Prostate gland (tissue), 2 donors: ENCODE results near the gene HCN1. TPM values are rescaled to one million over a fixed set of nuclear protein-coding genes. Genes with fewer than 3 reads are reported as not detected.

Experiments
- DNase-seq: peaks from one replicate; pipeline ENCODE4 v3.0.0-alpha.2; 2019; ENCODE audit warnings: low spot score
- H3K27ac ChIP-seq, 2 donors: fragments of 200-600 bp; sonication (generic); 2 replicates each; pipeline ENCODE4 v1.5.1; 2017 to 2019
- H3K27me3 ChIP-seq: fragments of 200-600 bp; sonication (generic); replicated peaks from 2 replicates; pipeline ENCODE4 v1.5.1; 2019; ENCODE audit not compliant: insufficient read depth
- H3K36me3 ChIP-seq, 2 donors: fragments of 200-600 bp; sonication (generic); 1 replicate in 1 of 2; 2 replicates in 1 of 2; pipeline versions ENCODE4 v1.5.1 to v1.8.1; 2017 to 2019
- H3K4me1 ChIP-seq: fragments of 200-600 bp; sonication (generic); replicated peaks from 2 replicates; pipeline ENCODE4 v1.5.1; 2019
- H3K4me3 ChIP-seq, 2 donors: fragments of 200-600 bp; sonication (generic); 2 replicates each; pipeline ENCODE4 v1.5.1; 2017 to 2019
- H3K9me3 ChIP-seq: fragments of 200-600 bp; sonication (generic); 2 replicates; pipeline ENCODE4 v1.5.1; 2017
- POLR2A ChIP-seq: fragments of 450-650 bp; IDR thresholded peaks from one replicate; pipeline ENCODE4 v1.6.1; 2016; ENCODE audit warnings: antibody characterized with exemption, mild to moderate bottlenecking
- POLR2AphosphoS5 ChIP-seq: sonication (generic); formaldehyde crosslinking; IDR thresholded peaks from one replicate; pipeline ENCODE4 v1.6.1; 2017; ENCODE audit warnings: antibody characterized with exemption
- WGBS: methylation state at CpG from one replicate; pipeline ENCODE4 v1.1.5; 2018; 5-methylcytosine and 5-hydroxymethylcytosine counted together
- intact Hi-C: fragments of 100-400 bp; cut with DNase I; formaldehyde crosslinking; loops from one replicate; pipeline ENCODE4 v1.14.2; 2022
- total RNA-seq, 2 donors: library from RNA; depleted of rRNA; stranded (reverse); fragments of >200 nt; gene quantifications; one replicate each; pipeline ENCODE4 v1.1.0, GENCODE V29; 2016
- TF ChIP-seq, protein P1 (sequence below), 4 experiments: fragments of 200-600 bp in 2 of 4; fragments of 450-650 bp in 2 of 4; sonication (generic) in 2 of 4; IDR thresholded peaks; 1 replicate in 3 of 4; 2 replicates in 1 of 4; pipeline ENCODE4 v1.5.1; 2016 to 2019; ENCODE audit warnings: antibody characterized with exemption in 4 of 4, mild to moderate bottlenecking in 2 of 4, moderate library complexity in 2 of 4

The HCN1 gene
- total RNA-seq, 2 donors from 2014 or later, result 0.05 to 1.3 TPM

DNA sequence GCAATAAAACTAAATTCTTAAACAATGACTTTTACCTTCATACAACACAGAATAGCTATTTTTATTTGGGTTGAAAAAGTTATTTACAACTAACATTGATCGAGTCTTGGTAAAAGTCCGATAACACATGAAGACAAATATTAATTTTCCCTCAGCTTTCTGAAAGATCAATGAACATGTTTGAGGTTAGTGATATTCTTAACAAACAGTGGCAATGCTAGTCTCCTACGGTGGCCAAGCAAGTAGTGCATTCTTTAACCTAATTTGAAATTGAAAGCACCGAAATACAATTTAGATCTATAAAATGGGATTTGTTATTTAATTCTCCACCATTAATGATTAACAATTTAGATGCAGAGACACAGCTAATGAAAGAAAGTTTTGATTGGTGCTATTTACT lies 435.1 kb downstream of the HCN1 start:
- no peak for DNase-seq
- Histone ChIP-seq H3K4me1 (no peaks in the 10 kb centered on the region), H3K27me3 (no peaks in the 10 kb centered on the region), H3K9me3 (no peaks in the 10 kb centered on the region), H3K27ac (no peak overlapping the region), H3K4me3 (no peak overlapping the region), H3K36me3 (no peaks in the 10 kb centered on the region)
- intact Hi-C loops, result no loop called here
- TF ChIP-seq POLR2A (no peak), POLR2AphosphoS5 (no peak)
- TF ChIP-seq, protein P1, sequence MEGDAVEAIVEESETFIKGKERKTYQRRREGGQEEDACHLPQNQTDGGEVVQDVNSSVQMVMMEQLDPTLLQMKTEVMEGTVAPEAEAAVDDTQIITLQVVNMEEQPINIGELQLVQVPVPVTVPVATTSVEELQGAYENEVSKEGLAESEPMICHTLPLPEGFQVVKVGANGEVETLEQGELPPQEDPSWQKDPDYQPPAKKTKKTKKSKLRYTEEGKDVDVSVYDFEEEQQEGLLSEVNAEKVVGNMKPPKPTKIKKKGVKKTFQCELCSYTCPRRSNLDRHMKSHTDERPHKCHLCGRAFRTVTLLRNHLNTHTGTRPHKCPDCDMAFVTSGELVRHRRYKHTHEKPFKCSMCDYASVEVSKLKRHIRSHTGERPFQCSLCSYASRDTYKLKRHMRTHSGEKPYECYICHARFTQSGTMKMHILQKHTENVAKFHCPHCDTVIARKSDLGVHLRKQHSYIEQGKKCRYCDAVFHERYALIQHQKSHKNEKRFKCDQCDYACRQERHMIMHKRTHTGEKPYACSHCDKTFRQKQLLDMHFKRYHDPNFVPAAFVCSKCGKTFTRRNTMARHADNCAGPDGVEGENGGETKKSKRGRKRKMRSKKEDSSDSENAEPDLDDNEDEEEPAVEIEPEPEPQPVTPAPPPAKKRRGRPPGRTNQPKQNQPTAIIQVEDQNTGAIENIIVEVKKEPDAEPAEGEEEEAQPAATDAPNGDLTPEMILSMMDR (IDR thresholded peaks at IDR 0.05), result no peak
- WGBS, result 89% methylated on average over 4 of the region's 4 CpGs

DNA sequence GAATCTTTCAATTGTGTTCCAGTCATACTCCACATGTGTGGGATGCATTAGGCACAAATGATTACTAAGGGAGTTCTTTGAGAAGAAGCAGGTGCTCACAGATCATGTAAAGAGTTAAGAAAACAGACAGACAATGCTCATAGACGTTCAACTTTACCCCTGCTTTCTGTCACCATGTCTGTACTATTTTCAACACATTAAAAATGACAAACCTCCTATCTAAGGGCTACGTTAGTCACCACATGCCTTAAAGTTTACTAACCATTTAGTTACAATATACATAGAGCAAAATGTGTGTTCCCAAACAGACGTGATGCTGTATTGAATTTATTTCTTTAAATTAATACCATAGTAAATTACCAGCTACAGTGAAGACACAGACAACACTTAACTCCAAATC lies 435.9 kb downstream of the HCN1 start:
- no peak overlapping the region for H3K4me3 ChIP-seq
- no peak for DNase-seq
- H3K4me1 ChIP-seq, result no peaks in the 10 kb centered on the region
- WGBS, result 50% methylated on average over 3 of the region's 3 CpGs
- TF ChIP-seq POLR2AphosphoS5 (no peak), POLR2A (no peak)
- TF ChIP-seq, protein P1 (IDR thresholded peaks at IDR 0.05), result no peak
- H3K27ac ChIP-seq, result no peak overlapping the region
- no peaks in the 10 kb centered on the region for H3K27me3 ChIP-seq
- intact Hi-C loops, result no loop called here
- no peaks in the 10 kb centered on the region for H3K9me3 ChIP-seq
- no peaks in the 10 kb centered on the region for H3K36me3 ChIP-seq

- DNase-seq, result no peak
- intact Hi-C loops, result no loop called here
- no peaks in the 10 kb centered on the region for H3K9me3 ChIP-seq
- 14% methylated on average over 1 of the region's 1 CpG for WGBS
- no peak overlapping the region for H3K4me3 ChIP-seq
- TF ChIP-seq POLR2AphosphoS5, result no peak
- TF ChIP-seq POLR2A, result no peak
- TF ChIP-seq, protein P1 (IDR thresholded peaks at IDR 0.05), result no peak
- no peaks in the 10 kb centered on the region for H3K27me3 ChIP-seq
- no peak overlapping the region for H3K27ac ChIP-seq
- H3K4me1 ChIP-seq, result no peaks in the 10 kb centered on the region
- H3K36me3 ChIP-seq, result no peaks in the 10 kb centered on the region
Observed at GRCh38 chr5:45252978-45253377, 443.2 kb downstream of the HCN1 start.

DNA sequence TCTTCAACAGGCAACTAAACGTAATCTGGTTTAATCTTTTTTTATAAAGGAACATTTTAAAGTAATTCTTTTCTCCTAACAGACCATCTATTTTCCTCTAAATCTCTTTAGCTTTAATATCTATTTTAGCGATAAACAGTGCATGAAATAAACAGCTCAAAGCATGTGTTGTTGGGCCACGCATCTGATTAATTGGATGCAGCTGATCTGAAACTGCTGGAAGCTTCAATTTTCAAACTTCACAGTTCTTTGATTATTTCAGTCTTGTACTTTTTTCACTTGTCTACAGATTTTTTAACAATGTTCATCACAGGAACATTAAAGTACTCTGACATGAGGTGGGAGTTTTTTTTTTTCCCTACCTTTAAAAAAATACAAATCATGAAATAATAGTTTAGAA lies 443.6 kb downstream of the HCN1 start:
- Histone ChIP-seq H3K9me3 (no peaks in the 10 kb centered on the region), H3K27me3 (no peaks in the 10 kb centered on the region), H3K27ac (no peak overlapping the region), H3K4me3 (no peak overlapping the region), H3K4me1 (no peaks in the 10 kb centered on the region), H3K36me3 (no peaks in the 10 kb centered on the region)
- 58% methylated on average over 3 of the region's 3 CpGs for WGBS
- TF ChIP-seq POLR2A (no peak), POLR2AphosphoS5 (no peak)
- TF ChIP-seq, protein P1 (IDR thresholded peaks at IDR 0.05), result no peak
- DNase-seq, result no peak
- intact Hi-C loops, result no loop called here

- Histone ChIP-seq H3K27ac (no peak overlapping the region), H3K36me3 (no peaks in the 10 kb centered on the region), H3K4me3 (no peak overlapping the region), H3K9me3 (no peaks in the 10 kb centered on the region), H3K27me3 (no peaks in the 10 kb centered on the region), H3K4me1 (no peaks in the 10 kb centered on the region)
- 96% methylated on average over 23 of the region's 25 CpGs for WGBS
- TF ChIP-seq, protein P1 (IDR thresholded peaks at IDR 0.05), result no peak
- TF ChIP-seq POLR2A, result no peak
- TF ChIP-seq POLR2AphosphoS5, result no peak
- no peak for DNase-seq
- intact Hi-C loops, result no loop called here
Observed at GRCh38 chr5:45225571-45226031, 470.6 kb downstream of the HCN1 start.
